H9 (cell line): ENCODE data around the gene ARHGAP10. TPM values are rescaled to one million over a fixed set of nuclear protein-coding genes. Genes with fewer than 3 reads are reported as not detected.

Experiments
- DNase-seq: peaks from one replicate; pipeline ENCODE4 v3.0.0-alpha.2; 2017
- H2AFZ ChIP-seq: one replicate; pipeline ENCODE4 v1.6.1; 2013; ENCODE audit warnings: mild to moderate bottlenecking, low read length, control low read depth, moderate library complexity
- H2AK5ac ChIP-seq: 2 replicates; pipeline ENCODE4 v1.6.1; 2013; ENCODE audit warnings: low read length, control low read depth, mixed read lengths; ENCODE audit not compliant: insufficient read length
- H2BK120ac ChIP-seq: one replicate; pipeline ENCODE4 v1.6.1; 2013; ENCODE audit warnings: low read depth, mild to moderate bottlenecking, low read length, control low read depth, inconsistent platforms; ENCODE audit not compliant: poor library complexity, severe bottlenecking
- H2BK12ac ChIP-seq: 2 replicates; pipeline ENCODE4 v1.6.1; 2013; ENCODE audit warnings: low read length, control low read depth, mixed read lengths, low read depth; ENCODE audit not compliant: insufficient read length
- H2BK15ac ChIP-seq: 2 replicates; pipeline ENCODE4 v1.6.1; 2013; ENCODE audit warnings: low read depth, low read length, control low read depth
- H2BK20ac ChIP-seq: one replicate; pipeline ENCODE4 v1.6.1; 2013; ENCODE audit warnings: low read depth, mild to moderate bottlenecking, low read length, control low read depth, inconsistent platforms; ENCODE audit not compliant: poor library complexity, severe bottlenecking
- H2BK5ac ChIP-seq: 2 replicates; pipeline ENCODE4 v1.6.1; 2013; ENCODE audit warnings: low read length, control low read depth, mixed read lengths; ENCODE audit not compliant: insufficient read length
- H3K14ac ChIP-seq: 2 replicates; pipeline ENCODE4 v1.6.1; 2013; ENCODE audit warnings: low read length, control low read depth; ENCODE audit not compliant: insufficient read depth
- H3K18ac ChIP-seq: 2 replicates; pipeline ENCODE4 v1.6.1; 2013; ENCODE audit warnings: low read depth, mild to moderate bottlenecking, mixed read lengths, low read length, control low read depth; ENCODE audit not compliant: insufficient read length
- H3K23ac ChIP-seq: 2 replicates; pipeline ENCODE4 v1.6.1; 2013; ENCODE audit warnings: low read length, control low read depth, mixed read lengths, low read depth; ENCODE audit not compliant: insufficient read length
- H3K23me2 ChIP-seq: 2 replicates; pipeline ENCODE4 v1.6.1; 2013; ENCODE audit warnings: low read depth, mild to moderate bottlenecking, mixed read lengths, low read length, control low read depth; ENCODE audit not compliant: insufficient read length, poor library complexity, severe bottlenecking
- H3K27ac ChIP-seq: 2 replicates; pipeline ENCODE4 v1.5.1; 2013; ENCODE audit warnings: low read length, control low read depth, mixed read lengths, low read depth; ENCODE audit not compliant: insufficient read length
- H3K27me3 ChIP-seq: 2 replicates; pipeline ENCODE4 v1.6.1; 2013; ENCODE audit warnings: low read length, control low read depth, inconsistent platforms; ENCODE audit not compliant: insufficient read depth
- H3K4ac ChIP-seq: 2 replicates; pipeline ENCODE4 v1.6.1; 2013; ENCODE audit warnings: low read depth, mild to moderate bottlenecking, control low read depth, inconsistent platforms, low read length, moderate library complexity
- H3K4me1 ChIP-seq: 2 replicates; pipeline ENCODE4 v1.6.1; 2013; ENCODE audit warnings: low read length, control low read depth, inconsistent platforms; ENCODE audit not compliant: insufficient read depth
- H3K4me2 ChIP-seq: 2 replicates; pipeline ENCODE4 v1.6.1; 2013; ENCODE audit warnings: low read length, control low read depth, mixed read lengths; ENCODE audit not compliant: insufficient read length, insufficient read depth
- H3K56ac ChIP-seq: 2 replicates; pipeline ENCODE4 v1.6.1; 2013; ENCODE audit warnings: low read depth, mild to moderate bottlenecking, mixed read lengths, low read length, control low read depth; ENCODE audit not compliant: insufficient read length
- H3K79me1 ChIP-seq: 2 replicates; pipeline ENCODE4 v1.6.1; 2013; ENCODE audit warnings: low read depth, mild to moderate bottlenecking, moderate library complexity, low read length, control low read depth, inconsistent platforms; ENCODE audit not compliant: insufficient read depth, poor library complexity, severe bottlenecking
- H3K79me2 ChIP-seq: 2 replicates; pipeline ENCODE4 v1.6.1; 2013; ENCODE audit warnings: low read length, control low read depth, inconsistent platforms; ENCODE audit not compliant: insufficient read depth
- H3K9ac ChIP-seq: 2 replicates; pipeline ENCODE4 v1.6.1; 2013; ENCODE audit warnings: low read length, control low read depth, mixed read lengths; ENCODE audit not compliant: insufficient read length; ENCODE audit errors: extremely low read depth
- H3K9me3 ChIP-seq: one replicate; pipeline ENCODE4 v1.6.1; 2013; ENCODE audit warnings: low read depth, low read length, inconsistent platforms; ENCODE audit not compliant: control insufficient read depth
- H3T11ph ChIP-seq: one replicate; pipeline ENCODE4 v1.6.1; 2013; ENCODE audit warnings: mild to moderate bottlenecking, low read length, control low read depth, inconsistent platforms
- H4K20me1 ChIP-seq: one replicate; pipeline ENCODE4 v1.6.1; 2013; ENCODE audit not compliant: control insufficient read depth, insufficient read length, insufficient read depth
- H4K5ac ChIP-seq: 2 replicates; pipeline ENCODE4 v1.6.1; 2013; ENCODE audit warnings: low read depth, mild to moderate bottlenecking, mixed read lengths, low read length, control low read depth; ENCODE audit not compliant: insufficient read length
- H4K8ac ChIP-seq: replicated peaks from 2 replicates; pipeline ENCODE4 v1.6.1; 2013; ENCODE audit warnings: low read length, control low read depth, mixed read lengths, low read depth; ENCODE audit not compliant: insufficient read length
- H4K91ac ChIP-seq: 2 replicates; pipeline ENCODE4 v1.6.1; 2013; ENCODE audit warnings: low read depth, mild to moderate bottlenecking, moderate library complexity, mixed read lengths, low read length, control low read depth; ENCODE audit not compliant: insufficient read length
- H3K27ac Mint-ChIP-seq, 3 experiments: 2 replicates in 2 of 3; 3 replicates in 1 of 3; pipeline ENCODE4 v1.8.0; 2020 to 2021; ENCODE audit warnings: mixed read lengths in 3 of 3, mild to moderate bottlenecking in 1 of 3, moderate library complexity in 1 of 3
- H3K27me3 Mint-ChIP-seq: 2 replicates; pipeline ENCODE4 v1.8.0; 2021; ENCODE audit warnings: low read depth, mild to moderate bottlenecking, moderate library complexity, mixed read lengths
- H3K36me3 Mint-ChIP-seq, 3 experiments: 2 replicates in 2 of 3; 3 replicates in 1 of 3; pipeline ENCODE4 v1.8.0; 2020 to 2021; ENCODE audit warnings: low read depth in 3 of 3, mixed read lengths in 3 of 3; ENCODE audit not compliant: insufficient read depth in 1 of 3
- H3K4me1 Mint-ChIP-seq, 2 experiments: 2 replicates each; pipeline ENCODE4 v1.8.0; 2020; ENCODE audit warnings: mixed read lengths in 2 of 2
- H3K4me3 Mint-ChIP-seq, 2 experiments: 2 replicates in 1 of 2; 3 replicates in 1 of 2; pipeline ENCODE4 v1.8.0; 2020 to 2021; ENCODE audit warnings: mild to moderate bottlenecking in 2 of 2, mixed read lengths in 2 of 2, moderate library complexity in 1 of 2
- H3K9me3 Mint-ChIP-seq, 2 experiments: 2 replicates in 1 of 2; 3 replicates in 1 of 2; pipeline ENCODE4 v1.8.0; 2020; ENCODE audit warnings: mild to moderate bottlenecking in 2 of 2, mixed read lengths in 2 of 2, moderate library complexity in 1 of 2
- WGBS: extraction: QIAGEN DNeasy Blood & Tissue Kit; methylation state at CpG from one replicate; pipeline ENCODE4 v1.1.7; 2013; ENCODE audit warnings: missing lambda C conversion rate, low lambda C conversion rate, mixed read lengths; ENCODE audit not compliant: insufficient read length; ENCODE audit errors: extremely low coverage; 5-methylcytosine and 5-hydroxymethylcytosine counted together
- total RNA-seq: library from RNA; stranded (reverse); gene quantifications from 2 replicates; pipeline ENCODE4 v1.2.1, GENCODE V29; 2021
- TF ChIP-seq, protein P1 (sequence below): fragments of 200-600 bp; sonication (generic); conservative IDR thresholded peaks from 3 replicates; pipeline ENCODE4 v1.8.0; 2021; ENCODE audit warnings: antibody characterized with exemption, mild to moderate bottlenecking

The ARHGAP10 gene
- total RNA-seq, 1 experiment from 2014 or later, result 7.8 TPM

GRCh38 chr4:147981305-147981704 is 249.4 kb downstream of the ARHGAP10 start:
- peaks cover 16% of the 10 kb centered on the region in 2 experiments for H3K4me1 Mint-ChIP-seq
- no CpG with 5 or more reads among the region's 1 CpG for WGBS
- no peak overlapping the region for H2BK120ac ChIP-seq
- H3T11ph ChIP-seq, result no peak overlapping the region
- no peak overlapping the region for H3K18ac ChIP-seq
- H4K5ac ChIP-seq, result no peak overlapping the region
- H3K4ac ChIP-seq, result no peak overlapping the region
- TF ChIP-seq, protein P1, sequence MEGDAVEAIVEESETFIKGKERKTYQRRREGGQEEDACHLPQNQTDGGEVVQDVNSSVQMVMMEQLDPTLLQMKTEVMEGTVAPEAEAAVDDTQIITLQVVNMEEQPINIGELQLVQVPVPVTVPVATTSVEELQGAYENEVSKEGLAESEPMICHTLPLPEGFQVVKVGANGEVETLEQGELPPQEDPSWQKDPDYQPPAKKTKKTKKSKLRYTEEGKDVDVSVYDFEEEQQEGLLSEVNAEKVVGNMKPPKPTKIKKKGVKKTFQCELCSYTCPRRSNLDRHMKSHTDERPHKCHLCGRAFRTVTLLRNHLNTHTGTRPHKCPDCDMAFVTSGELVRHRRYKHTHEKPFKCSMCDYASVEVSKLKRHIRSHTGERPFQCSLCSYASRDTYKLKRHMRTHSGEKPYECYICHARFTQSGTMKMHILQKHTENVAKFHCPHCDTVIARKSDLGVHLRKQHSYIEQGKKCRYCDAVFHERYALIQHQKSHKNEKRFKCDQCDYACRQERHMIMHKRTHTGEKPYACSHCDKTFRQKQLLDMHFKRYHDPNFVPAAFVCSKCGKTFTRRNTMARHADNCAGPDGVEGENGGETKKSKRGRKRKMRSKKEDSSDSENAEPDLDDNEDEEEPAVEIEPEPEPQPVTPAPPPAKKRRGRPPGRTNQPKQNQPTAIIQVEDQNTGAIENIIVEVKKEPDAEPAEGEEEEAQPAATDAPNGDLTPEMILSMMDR, result no peak
- H3K14ac ChIP-seq, result no peak overlapping the region
- H4K8ac ChIP-seq, result no peak overlapping the region
- no peaks in the 10 kb centered on the region for H3K79me1 ChIP-seq
- peaks cover 4 to 5% (median 4%) of the 10 kb centered on the region in 3 experiments; a peak in 5 of 7 replicates for H3K36me3 Mint-ChIP-seq
- no peak overlapping the region for H2AK5ac ChIP-seq
- H2AFZ ChIP-seq, result no peak overlapping the region
- H4K20me1 ChIP-seq, result peaks cover 2% of the 10 kb centered on the region
- no peak overlapping the region for H2BK5ac ChIP-seq
- H3K4me3 Mint-ChIP-seq, result no peak overlapping the region
- H3K27me3 Mint-ChIP-seq, result no peaks in the 10 kb centered on the region
- no peaks in the 10 kb centered on the region; the same call in 1 of the 2 replicates for H3K4me1 ChIP-seq
- H3K9me3 ChIP-seq, result no peaks in the 10 kb centered on the region
- H3K23me2 ChIP-seq, result no peaks in the 10 kb centered on the region
- H3K79me2 ChIP-seq, result no peaks in the 10 kb centered on the region
- H3K27ac ChIP-seq, result no peak overlapping the region
- no peak overlapping the region for H2BK15ac ChIP-seq
- no peak overlapping the region for H3K56ac ChIP-seq
- H3K9ac ChIP-seq, result no peak overlapping the region
- no peak overlapping the region for H3K4me2 ChIP-seq
- H3K27ac Mint-ChIP-seq, result no peak overlapping the region
- H4K91ac ChIP-seq, result no peak overlapping the region
- no peak for DNase-seq
- H2BK20ac ChIP-seq, result no peak overlapping the region
- H3K23ac ChIP-seq, result no peak overlapping the region
- no peaks in the 10 kb centered on the region for H3K27me3 ChIP-seq
- no peak overlapping the region for H2BK12ac ChIP-seq
- H3K9me3 Mint-ChIP-seq, result peaks cover 0 to 3% of the 10 kb centered on the region in 2 experiments; a peak in 3 of 5 replicates
